ENCODE results near the gene RFTN1. TPM values are rescaled to one million over a fixed set of nuclear protein-coding genes. Genes with fewer than 3 reads are reported as not detected.

RFTN1 gene
- total and polyA plus RNA-seq, 2 donors (not counting 1 experiment from before 2014, with no cell fraction given): 32.4 to 156 TPM

- Mint-ChIP-seq H3K4me3 (peak overlapping the region; percentile 82), H3K27ac (peak overlapping the region; percentile 82), H3K27me3 (no peaks in the 10 kb centered on the region), H3K4me1 (peaks cover 51% of the 10 kb centered on the region), H3K9me3 (ENCODE audit: insufficient read depth) (no peaks in the 10 kb centered on the region)
- peaks cover 99% of the 10 kb centered on the region for H3K79me2 ChIP-seq (ENCODE audit: control insufficient read depth, insufficient read depth, low read length)
- WGBS (ENCODE audit: insufficient coverage): 34% methylated on average over 6 of the region's 6 CpGs
- H3K27ac ChIP-seq (ENCODE audit: low read length in 2 of 2): peak overlapping the region; percentile 45 to 73
- H4K20me1 ChIP-seq (ENCODE audit: control insufficient read depth, insufficient read depth, low read length, poor library complexity, severe bottlenecking): peaks cover 12% of the 10 kb centered on the region
- H3K4me1 ChIP-seq (ENCODE audit: control insufficient read depth in 2 of 2, insufficient read depth in 2 of 2, low read length in 2 of 2): peaks cover 37 to 40% of the 10 kb centered on the region in 2 donors
- H3K4me3 ChIP-seq (ENCODE audit: control extremely low read depth in 1 of 5, extremely low read depth in 1 of 5, insufficient read depth in 1 of 5, low read depth in 2 of 5, low read length in 4 of 5): peak overlapping the region in 2 of 5 experiments; percentile 20 to 51
- peaks cover 0 to 30% of the 10 kb centered on the region in 2 experiments for H3K36me3 ChIP-seq (replicated peaks in 1 of 2; ENCODE audit: control extremely low read depth in 1 of 2, control insufficient read depth in 1 of 2, extremely low read depth in 1 of 2, insufficient read depth in 2 of 2, low read length in 1 of 2)
- H3K4me2 ChIP-seq (replicated peaks; ENCODE audit: low read depth, low read length, poor library complexity, severe bottlenecking): peak overlapping the region; percentile 65
- ChIA-PET CTCF (no interaction called here), POLR2A (no interaction called here)
- ATAC-seq (ENCODE audit: low read depth) (no peak), DNase-seq (no peak)
- peak overlapping the region; percentile 39 for H2AFZ ChIP-seq (ENCODE audit: insufficient read depth, low read depth, low read length, poor library complexity, severe bottlenecking)
- H3K9me3 ChIP-seq (ENCODE audit: control extremely low read depth in 1 of 3, control insufficient read depth in 2 of 3, insufficient read depth in 1 of 3, low read length in 2 of 3): peaks cover 0 to 6% (median 0%) of the 10 kb centered on the region in 3 donors
- H3K27me3 ChIP-seq (replicated peaks in 1 of 4; ENCODE audit: control extremely low read depth in 1 of 4, control insufficient read depth in 3 of 4, insufficient read depth in 4 of 4, low read length in 3 of 4): no peaks in the 10 kb centered on the region
- intact Hi-C loops (cut with micrococcal nuclease): loop anchor here (5.0 kb wide), 2 partner anchors 36 to 44 kb away; partner anchors contain the start of gene RFTN1
- H3K9ac ChIP-seq (ENCODE audit: low read length): peak overlapping the region; percentile 40
- TF ChIP-seq EZH2 (IDR thresholded peaks at IDR 0.05; ENCODE audit: borderline replicate concordance, insufficient read depth, low read depth, low read length, poor library complexity, severe bottlenecking): no peak
- TF ChIP-seq CTCF (IDR thresholded peaks at IDR 0.05): no peak
Observed at GRCh38 chr3:16468002-16468335, 45.5 kb downstream of the RFTN1 start.

- Histone ChIP-seq H4K20me1 (ENCODE audit: control insufficient read depth, insufficient read depth, low read length, poor library complexity, severe bottlenecking) (peaks cover 17% of the 10 kb centered on the region), H3K4me1 (ENCODE audit: control insufficient read depth in 2 of 2, insufficient read depth in 2 of 2, low read length in 2 of 2) (peaks cover 39 to 46% of the 10 kb centered on the region in 2 donors), H3K27me3 (replicated peaks in 1 of 4; ENCODE audit: control extremely low read depth in 1 of 4, control insufficient read depth in 3 of 4, insufficient read depth in 4 of 4, low read length in 3 of 4) (no peaks in the 10 kb centered on the region), H3K9ac (ENCODE audit: low read length) (peak overlapping the region; percentile 40), H3K79me2 (ENCODE audit: control insufficient read depth, insufficient read depth, low read length) (peaks cover 99% of the 10 kb centered on the region), H3K4me3 (ENCODE audit: control extremely low read depth in 1 of 5, extremely low read depth in 1 of 5, insufficient read depth in 1 of 5, low read depth in 2 of 5, low read length in 4 of 5) (peak overlapping the region in 2 of 5 experiments; percentile 20 to 51), H3K36me3 (replicated peaks in 1 of 2; ENCODE audit: control extremely low read depth in 1 of 2, control insufficient read depth in 1 of 2, extremely low read depth in 1 of 2, insufficient read depth in 2 of 2, low read length in 1 of 2) (peaks cover 0 to 27% of the 10 kb centered on the region in 2 experiments), H3K9me3 (ENCODE audit: control extremely low read depth in 1 of 3, control insufficient read depth in 2 of 3, insufficient read depth in 1 of 3, low read length in 2 of 3) (peaks cover 0 to 6% (median 0%) of the 10 kb centered on the region in 3 donors), H3K27ac (ENCODE audit: low read length in 2 of 2) (peak overlapping the region in 1 of 2 donors; percentile 73), H2AFZ (ENCODE audit: insufficient read depth, low read depth, low read length, poor library complexity, severe bottlenecking) (peak overlapping the region; percentile 39), H3K4me2 (replicated peaks; ENCODE audit: low read depth, low read length, poor library complexity, severe bottlenecking) (peak overlapping the region; percentile 65)
- Mint-ChIP-seq H3K4me1 (peaks cover 55% of the 10 kb centered on the region), H3K4me3 (peak overlapping the region; percentile 82), H3K9me3 (ENCODE audit: insufficient read depth) (no peaks in the 10 kb centered on the region), H3K27me3 (no peaks in the 10 kb centered on the region), H3K27ac (peak overlapping the region; percentile 82)
- CTCF ChIA-PET: no interaction called here
- TF ChIP-seq EZH2 (IDR thresholded peaks at IDR 0.05; ENCODE audit: borderline replicate concordance, insufficient read depth, low read depth, low read length, poor library complexity, severe bottlenecking) (no peak), CTCF (IDR thresholded peaks at IDR 0.05) (no peak)
- 54% methylated on average over 8 of the region's 9 CpGs for WGBS (ENCODE audit: insufficient coverage)
- intact Hi-C loops (cut with micrococcal nuclease): loop anchor here (1.0 to 5.0 kb wide), 3 partner anchors 15 to 45 kb away; partner anchors contain the start of gene RFTN1
- POLR2A ChIA-PET: no interaction called here
- ATAC-seq (ENCODE audit: low read depth) (peak; percentile 95), DNase-seq (peak; percentile 84)
Observed at GRCh38 chr3:16467393-16467792, 46.1 kb downstream of the RFTN1 start.
